GM12891 (cell line): Measurements from ENCODE around the gene TRIM29.

Experiments used
- PAX5 ChIP-seq: IDR thresholded peaks from 2 replicates; pipeline ENCODE4 v1.6.1; 2011; ENCODE audit warnings: low read length, moderate library complexity, mild to moderate bottlenecking; ENCODE audit not compliant: insufficient read depth, severe bottlenecking
- POLR2A ChIP-seq: IDR thresholded peaks from 2 replicates; pipeline ENCODE4 v1.6.1; 2011; ENCODE audit warnings: low read depth, low read length, control low read depth
- POLR2AphosphoS5 ChIP-seq: IDR thresholded peaks from 2 replicates; pipeline ENCODE4 v1.6.1; 2011; ENCODE audit warnings: low read depth, low read length, control low read depth
- SPI1 ChIP-seq: IDR thresholded peaks from 2 replicates; pipeline ENCODE4 v1.6.1; 2011; ENCODE audit warnings: low read depth, low read length, control low read depth
- TAF1 ChIP-seq: IDR thresholded peaks from 2 replicates; pipeline ENCODE4 v1.6.1; 2011; ENCODE audit warnings: low read depth, low read length, control low read depth

- TF ChIP-seq POLR2AphosphoS5 (no peak), POLR2A (no peak), SPI1 (no peak), TAF1 (no peak), PAX5 (no peak)
Observed at GRCh38 chr11:120105576-120105975, 32.3 kb downstream of the TRIM29 start.
